K562 (cell line): ENCODE data around the gene ZDHHC11. TPM values are rescaled to one million over a fixed set of nuclear protein-coding genes. Genes with fewer than 3 reads are reported as not detected.
A peak's percentile ranks its signal among the peaks of the same experiment; 100 is the strongest.

ENCODE experiments used
- ATF2 ChIP-seq: sonication (generic); formaldehyde crosslinking; IDR thresholded peaks from 2 replicates; pipeline ENCODE4 v1.8.1; 2022; ENCODE audit warnings: missing genetic modification reagents
- BRF2 ChIP-seq: IDR thresholded peaks from 3 replicates; pipeline ENCODE4 v1.6.1; 2011; ENCODE audit warnings: borderline replicate concordance, mild to moderate bottlenecking; ENCODE audit not compliant: insufficient read length, insufficient read depth
- CBX1 ChIP-seq: sonication (generic); IDR thresholded peaks from 2 replicates; pipeline ENCODE4 v1.6.1; 2016; ENCODE audit warnings: antibody characterized with exemption, low read depth, mild to moderate bottlenecking
- CCNT2 ChIP-seq: IDR thresholded peaks from 2 replicates; pipeline ENCODE4 v1.6.1; 2011; ENCODE audit warnings: borderline replicate concordance, low read depth, mild to moderate bottlenecking, moderate library complexity, mixed read lengths, low read length; ENCODE audit not compliant: insufficient read length; ENCODE audit errors: extremely low read depth
- EP300 ChIP-seq: IDR thresholded peaks from 2 replicates; pipeline ENCODE4 v1.6.1; 2012; ENCODE audit warnings: low read length, improper control_type of control experiment
- ETS2 ChIP-seq: IDR thresholded peaks from 2 replicates; pipeline ENCODE4 v1.6.1; 2016; ENCODE audit warnings: borderline replicate concordance, missing genetic modification characterization, mild to moderate bottlenecking, moderate library complexity, missing compliant biosample characterization; ENCODE audit not compliant: poor library complexity, severe bottlenecking
- EWSR1 ChIP-seq: fragments of 450-650 bp; IDR thresholded peaks from 2 replicates; pipeline ENCODE4 v1.6.1; 2018; ENCODE audit warnings: borderline replicate concordance, mild to moderate bottlenecking, low read depth, moderate library complexity; ENCODE audit not compliant: partially characterized antibody
- FOXK2 ChIP-seq, 2 experiments: fragments of 450-650 bp; IDR thresholded peaks in 1 of 2; conservative IDR thresholded peaks in 1 of 2; 2 replicates each; pipeline ENCODE4 v1.6.1; 2016; ENCODE audit warnings: low read depth in 2 of 2, mild to moderate bottlenecking in 1 of 2
- HDAC3 ChIP-seq: fragments of 450-650 bp; IDR thresholded peaks from 2 replicates; pipeline ENCODE4 v1.6.1; 2018; ENCODE audit warnings: borderline replicate concordance, mild to moderate bottlenecking, moderate library complexity; ENCODE audit not compliant: partially characterized antibody
- HOMEZ ChIP-seq: fragments of 250-450 bp; sonication (Bioruptor Pico); IDR thresholded peaks from 2 replicates; pipeline ENCODE4 v1.4.0; 2020; ENCODE audit warnings: mild to moderate bottlenecking, moderate library complexity
- HSF4 ChIP-seq: fragments of 250-450 bp; sonication (Bioruptor Pico); IDR thresholded peaks from 2 replicates; pipeline ENCODE4 v2.1.2; 2022; ENCODE audit warnings: mild to moderate bottlenecking, moderate library complexity, borderline replicate concordance
- KLF6 ChIP-seq: fragments of 250-450 bp; sonication (Bioruptor Pico); IDR thresholded peaks from 2 replicates; pipeline ENCODE4 v1.4.0; 2020; ENCODE audit warnings: mild to moderate bottlenecking, moderate library complexity, borderline replicate concordance
- SAFB2 ChIP-seq: fragments of 200-400 bp; formaldehyde crosslinking; IDR thresholded peaks from 2 replicates; pipeline ENCODE4 v1.6.1; 2018; ENCODE audit warnings: borderline replicate concordance, low read length, low read depth, moderate library complexity; ENCODE audit not compliant: severe bottlenecking
- TFAM ChIP-seq: fragments of 250-450 bp; sonication (Bioruptor Pico); conservative IDR thresholded peaks from 2 replicates; pipeline ENCODE4 v1.5.0; 2021; ENCODE audit warnings: mild to moderate bottlenecking, moderate library complexity
- ZNF79 ChIP-seq: fragments of 250-450 bp; sonication (Bioruptor Pico); IDR thresholded peaks from 2 replicates; pipeline ENCODE4 v1.4.0; 2020; ENCODE audit warnings: low read depth, mild to moderate bottlenecking, moderate library complexity
- ZSCAN32 ChIP-seq: fragments of 450-650 bp; formaldehyde crosslinking; IDR thresholded peaks from 2 replicates; pipeline ENCODE4 v1.4.0; 2020; ENCODE audit warnings: mild to moderate bottlenecking, moderate library complexity
- polyA plus RNA-seq, 8 experiments: library from polyadenylated mRNA; depleted of rRNA in 4 of 8; stranded (reverse) in 5 of 8; unstranded in 3 of 8; fragments of >200 nt; fragmentation: Nextera tagmentation in 2 of 8; fragmentation: Illumina TruSeq in 1 of 8; extraction: Ambion mirVana in 2 of 8; extraction: Trizol in 1 of 8; gene quantifications; 2 replicates each; pipeline versions ENCODE4 v1.2.1 to v1.2.3, GENCODE V29; 2011 to 2014; ENCODE audit warnings: inconsistent platforms in 1 of 8, missing spikeins in 1 of 8
- total RNA-seq, 7 experiments: library from RNA; depleted of rRNA in 6 of 7; stranded (reverse); fragments of >200 nt in 6 of 7; fragmentation: Illumina TruSeq in 2 of 7; extraction: Trizol in 2 of 7; gene quantifications; 2 replicates each; pipeline versions ENCODE4 v1.2.1 to v1.2.3, GENCODE V29; 2011 to 2021; ENCODE audit warnings: low replicate concordance in 1 of 7
- TF ChIP-seq, protein P1 (sequence below), 2 experiments: fragments of 450-650 bp; IDR thresholded peaks; 2 replicates each; pipeline ENCODE4 v1.6.1; 2016
- TF ChIP-seq, protein P2 (sequence below): sonication (generic); formaldehyde crosslinking; IDR thresholded peaks from 2 replicates; pipeline ENCODE4 v1.9.0; 2022; ENCODE audit warnings: mild to moderate bottlenecking, missing genetic modification reagents
- TF ChIP-seq, protein P3 (sequence below): sonication (generic); formaldehyde crosslinking; IDR thresholded peaks from 2 replicates; pipeline ENCODE4 v1.8.0; 2022; ENCODE audit warnings: missing genetic modification reagents, mild to moderate bottlenecking, moderate library complexity, borderline replicate concordance

ZDHHC11 gene
- total and polyA plus RNA-seq, 9 of the 15 experiments (the other 6 are each of a cell fraction or from before 2014, with no cell fraction given), result 0.07 to 2.3 (median 0.52) TPM

DNA sequence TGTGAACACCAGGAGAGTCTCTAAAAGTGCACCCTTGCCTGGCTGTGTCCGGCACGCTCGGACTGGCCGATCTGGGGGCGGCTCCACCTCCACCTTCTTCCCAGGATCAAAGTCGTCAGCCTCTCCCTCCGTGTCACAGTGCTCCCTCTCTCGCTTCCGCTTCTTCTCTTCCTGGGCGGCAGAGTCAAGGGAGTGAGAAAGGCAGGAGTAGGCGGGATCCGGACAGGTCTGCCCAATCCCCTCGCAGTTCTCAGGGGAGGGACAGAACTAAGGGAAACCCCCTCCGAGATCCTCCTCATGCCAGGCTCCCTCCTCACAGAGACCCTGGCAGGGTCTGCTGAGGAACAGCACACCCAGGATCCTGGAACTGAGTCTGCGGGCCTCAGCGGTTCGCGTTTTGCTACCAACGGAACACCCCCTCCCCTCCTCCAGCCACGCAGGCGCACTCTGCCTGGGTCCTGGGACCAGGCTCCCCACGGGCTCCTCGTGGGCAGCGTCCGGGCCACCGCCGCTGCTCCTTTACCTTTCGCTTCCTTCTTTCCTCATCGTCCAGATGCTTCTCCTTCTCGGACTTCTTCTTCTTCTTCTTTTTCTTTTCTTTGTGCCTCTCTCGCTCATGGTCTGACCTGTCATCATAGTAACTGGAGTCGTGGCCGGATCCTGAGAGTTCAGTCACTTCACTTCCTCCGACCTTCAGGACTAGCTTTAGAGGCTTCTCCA, 40.5 kb upstream of the ZDHHC11 start (continued):
- no peak for TF ChIP-seq ZSCAN32 (CRISPR knock-in tag)
- TF ChIP-seq CCNT2, result no peak
- no peak for TF ChIP-seq ZNF79 (CRISPR knock-in tag)
- TF ChIP-seq, protein P1, sequence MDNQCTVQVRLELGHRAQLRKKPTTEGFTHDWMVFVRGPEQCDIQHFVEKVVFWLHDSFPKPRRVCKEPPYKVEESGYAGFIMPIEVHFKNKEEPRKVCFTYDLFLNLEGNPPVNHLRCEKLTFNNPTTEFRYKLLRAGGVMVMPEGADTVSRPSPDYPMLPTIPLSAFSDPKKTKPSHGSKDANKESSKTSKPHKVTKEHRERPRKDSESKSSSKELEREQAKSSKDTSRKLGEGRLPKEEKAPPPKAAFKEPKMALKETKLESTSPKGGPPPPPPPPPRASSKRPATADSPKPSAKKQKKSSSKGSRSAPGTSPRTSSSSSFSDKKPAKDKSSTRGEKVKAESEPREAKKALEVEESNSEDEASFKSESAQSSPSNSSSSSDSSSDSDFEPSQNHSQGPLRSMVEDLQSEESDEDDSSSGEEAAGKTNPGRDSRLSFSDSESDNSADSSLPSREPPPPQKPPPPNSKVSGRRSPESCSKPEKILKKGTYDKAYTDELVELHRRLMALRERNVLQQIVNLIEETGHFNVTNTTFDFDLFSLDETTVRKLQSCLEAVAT (IDR thresholded peaks at IDR 0.05), result no peak
- TF ChIP-seq, protein P2, sequence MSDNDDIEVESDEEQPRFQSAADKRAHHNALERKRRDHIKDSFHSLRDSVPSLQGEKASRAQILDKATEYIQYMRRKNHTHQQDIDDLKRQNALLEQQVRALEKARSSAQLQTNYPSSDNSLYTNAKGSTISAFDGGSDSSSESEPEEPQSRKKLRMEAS (CRISPR knock-in tag), result peak; percentile 37
- TF ChIP-seq, protein P3, sequence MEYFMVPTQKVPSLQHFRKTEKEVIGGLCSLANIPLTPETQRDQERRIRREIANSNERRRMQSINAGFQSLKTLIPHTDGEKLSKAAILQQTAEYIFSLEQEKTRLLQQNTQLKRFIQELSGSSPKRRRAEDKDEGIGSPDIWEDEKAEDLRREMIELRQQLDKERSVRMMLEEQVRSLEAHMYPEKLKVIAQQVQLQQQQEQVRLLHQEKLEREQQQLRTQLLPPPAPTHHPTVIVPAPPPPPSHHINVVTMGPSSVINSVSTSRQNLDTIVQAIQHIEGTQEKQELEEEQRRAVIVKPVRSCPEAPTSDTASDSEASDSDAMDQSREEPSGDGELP, result peak; percentile 53; the same call in 1 of the 2 replicates
- no peak for TF ChIP-seq SAFB2
- no peak for TF ChIP-seq ATF2 (CRISPR knock-in tag)
- no peak for TF ChIP-seq HDAC3
- TF ChIP-seq ETS2, result no peak
- TF ChIP-seq BRF2, result no peak
- TF ChIP-seq CBX1, result no peak
- TF ChIP-seq HOMEZ (CRISPR knock-in tag), result no peak
- TF ChIP-seq TFAM (CRISPR knock-in tag), result no peak
- TF ChIP-seq FOXK2 (conservative IDR thresholded peaks at IDR 0.05 in 1 of 2, IDR thresholded peaks at IDR 0.05 in 1 of 2; ENCODE audit: low read depth in 2 of 2), result no peak
- no peak for TF ChIP-seq EP300
- TF ChIP-seq KLF6 (CRISPR knock-in tag), result no peak
- TF ChIP-seq EWSR1, result no peak
- no peak for TF ChIP-seq HSF4 (CRISPR knock-in tag)
